ENCODE results near the gene CIP2A.

The CIP2A gene

DNA sequence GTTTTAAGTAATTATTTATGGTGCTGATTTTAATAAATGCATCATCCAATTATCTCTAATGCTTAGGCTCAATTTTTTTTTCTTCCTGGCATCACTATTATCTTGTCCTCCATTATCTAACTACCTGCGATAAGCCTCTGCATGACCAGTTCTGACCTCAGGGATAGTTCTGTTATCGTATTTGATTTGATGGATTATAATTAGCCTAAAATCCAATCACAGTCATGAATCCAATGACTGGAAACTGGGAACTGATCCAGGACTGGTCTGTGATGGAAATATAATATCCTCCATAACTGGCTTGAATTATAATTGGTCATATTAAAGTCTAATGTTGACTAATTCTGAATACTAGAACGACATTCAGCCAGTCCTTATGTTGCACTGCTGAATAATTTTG, 80.0 kb downstream of the CIP2A start:
- DNase-seq = no peak

- no peak for DNase-seq
Observed at GRCh38 chr3:108507902-108508301, 81.3 kb downstream of the CIP2A start.

DNA sequence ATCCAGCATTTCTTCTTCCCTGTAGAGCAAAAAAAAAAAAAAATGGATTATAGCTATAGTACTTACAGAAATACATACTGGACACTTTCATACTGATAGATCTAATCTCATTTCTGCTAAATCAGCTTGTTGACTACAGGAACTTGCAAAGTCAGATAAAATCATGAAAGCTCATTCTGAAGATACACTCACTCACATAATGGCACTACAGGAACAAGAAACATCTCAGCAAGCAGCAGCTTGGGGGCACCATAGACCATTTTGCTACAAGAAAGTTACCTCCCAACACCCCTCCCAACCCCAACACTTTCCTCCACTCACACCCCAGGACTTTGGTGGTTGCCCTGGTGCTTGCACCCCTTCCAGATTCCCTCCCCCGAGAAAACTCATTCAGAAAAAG, 83.4 kb downstream of the CIP2A start:
- DNase-seq = no peak

DNA sequence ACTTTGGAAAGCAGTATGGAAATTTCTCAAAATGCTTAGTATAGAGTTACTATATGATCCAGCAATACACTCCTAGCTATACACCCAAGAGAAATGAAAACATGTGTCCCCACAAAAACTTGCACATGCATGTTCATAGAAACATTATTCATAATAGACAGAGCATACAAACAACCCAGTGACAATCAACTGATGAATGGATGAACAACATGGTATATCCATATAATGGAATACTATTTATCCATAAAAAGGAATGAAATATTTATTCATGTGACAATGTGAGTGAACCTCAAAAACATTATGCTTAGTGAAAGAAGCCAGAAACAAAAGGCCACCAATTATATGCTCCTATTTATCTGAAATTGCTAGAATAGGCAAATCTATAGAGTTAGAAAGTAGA, 85.5 kb downstream of the CIP2A start:
- DNase-seq = no peak

DNA sequence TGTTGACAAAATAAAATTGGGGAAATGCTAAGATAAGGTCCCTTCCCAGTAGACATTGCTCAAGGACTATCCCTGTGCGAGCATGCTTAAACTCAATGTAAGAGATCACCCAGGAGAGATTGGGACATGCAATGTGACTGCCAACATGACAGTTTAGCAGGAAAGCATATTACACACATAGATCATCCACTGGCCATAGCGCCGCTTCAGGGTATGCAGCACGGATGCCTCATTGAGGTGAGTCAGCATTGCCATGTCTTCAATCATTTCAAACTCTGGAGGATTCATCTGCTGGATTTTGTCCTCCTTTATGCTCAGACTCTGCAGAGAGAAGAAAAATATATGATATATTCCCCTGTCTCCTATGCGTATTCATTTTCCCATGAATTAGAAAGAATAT, 87.7 kb downstream of the CIP2A start:
- DNase-seq = no peak

DNA sequence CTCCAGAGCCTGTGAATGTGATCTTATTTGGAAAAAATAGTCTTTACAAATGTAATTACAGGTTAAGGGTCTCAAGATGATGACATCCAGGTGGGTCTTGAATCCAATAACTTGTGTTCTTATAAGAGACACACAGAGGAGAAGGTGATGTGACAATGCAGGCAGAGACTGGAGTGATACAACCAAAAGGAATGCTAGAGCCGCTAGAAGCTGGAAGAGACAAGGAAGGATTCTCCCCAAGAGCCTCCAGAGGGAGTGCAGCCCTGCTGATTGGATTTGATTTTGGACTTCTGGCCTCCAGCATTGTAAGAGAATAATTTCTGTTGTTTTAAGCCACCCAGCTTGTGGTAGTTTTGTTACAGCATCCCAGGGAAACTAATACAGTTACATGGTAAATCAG, 88.5 kb downstream of the CIP2A start:
- no peak for DNase-seq
